ENCODE measurements around the gene COL18A1. TPM values are rescaled to one million over a fixed set of nuclear protein-coding genes. Genes with fewer than 3 reads are reported as not detected.

The COL18A1 gene
- total RNA-seq, 1 experiment from 2014 or later, result 19.5 TPM

DNA sequence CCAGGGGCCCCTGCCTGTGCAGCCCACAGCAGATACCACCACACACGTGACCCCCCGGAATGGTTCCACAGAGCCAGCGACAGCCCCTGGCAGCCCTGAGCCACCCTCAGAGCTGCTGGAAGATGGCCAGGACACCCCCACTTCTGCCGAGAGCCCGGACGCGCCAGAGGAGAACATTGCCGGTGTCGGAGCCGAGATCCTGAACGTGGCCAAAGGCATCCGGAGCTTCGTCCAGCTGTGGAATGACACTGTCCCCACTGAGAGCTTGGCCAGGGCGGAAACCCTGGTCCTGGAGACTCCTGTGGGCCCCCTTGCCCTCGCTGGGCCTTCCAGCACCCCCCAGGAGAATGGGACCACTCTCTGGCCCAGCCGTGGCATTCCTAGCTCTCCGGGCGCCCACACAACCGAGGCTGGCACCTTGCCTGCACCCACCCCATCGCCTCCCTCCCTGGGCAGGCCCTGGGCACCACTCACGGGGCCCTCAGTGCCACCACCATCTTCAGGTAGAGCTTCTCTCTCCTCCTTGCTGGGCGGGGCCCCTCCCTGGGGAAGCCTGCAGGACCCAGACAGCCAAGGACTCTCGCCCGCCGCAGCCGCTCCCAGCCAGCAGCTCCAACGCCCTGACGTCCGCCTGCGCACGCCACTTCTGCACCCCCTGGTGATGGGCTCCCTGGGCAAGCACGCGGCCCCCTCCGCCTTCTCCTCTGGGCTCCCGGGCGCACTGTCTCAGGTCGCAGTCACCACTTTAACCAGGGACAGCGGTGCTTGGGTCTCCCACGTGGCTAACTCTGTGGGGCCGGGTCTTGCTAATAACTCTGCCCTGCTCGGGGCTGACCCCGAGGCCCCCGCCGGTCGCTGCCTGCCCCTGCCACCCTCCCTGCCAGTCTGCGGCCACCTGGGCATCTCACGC lies 51.0 kb downstream of the COL18A1 start:
- Histone ChIP-seq H3K4me1 (peaks cover 10% of the 10 kb centered on the region), H3K4me3 (no peak overlapping the region), H3K9me3 (replicated peaks) (0 out of 2 replicates have a peak, but pooled peaks cover 9% of the 10 kb centered on the region), H3K36me3 (no peaks in the 10 kb centered on the region), H3K27ac (no peak overlapping the region), H3K27me3 (no peaks in the 10 kb centered on the region)
- DNase-seq, result no peak

DNA sequence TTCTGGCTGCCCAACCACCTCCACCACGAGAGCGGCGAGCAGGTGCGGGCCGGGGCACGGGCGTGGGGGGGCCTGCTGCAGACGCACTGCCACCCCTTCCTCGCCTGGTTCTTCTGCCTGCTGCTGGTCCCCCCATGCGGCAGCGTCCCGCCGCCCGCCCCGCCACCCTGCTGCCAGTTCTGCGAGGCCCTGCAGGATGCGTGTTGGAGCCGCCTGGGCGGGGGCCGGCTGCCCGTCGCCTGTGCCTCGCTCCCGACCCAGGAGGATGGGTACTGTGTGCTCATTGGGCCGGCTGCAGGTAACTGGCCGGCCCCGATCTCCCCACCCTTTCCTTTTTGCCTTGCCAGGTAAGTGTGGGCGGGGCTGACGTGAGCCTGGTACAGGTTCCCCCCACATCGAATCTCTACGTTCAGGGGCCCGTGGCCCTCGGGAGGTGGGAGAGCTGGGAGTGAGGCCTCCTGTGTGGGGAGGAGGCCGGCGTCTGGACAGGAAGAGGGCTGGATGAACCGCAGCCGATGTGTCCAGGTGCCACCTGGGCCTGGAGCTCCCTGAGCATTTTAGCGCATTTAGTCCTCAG lies 51.7 kb downstream of the COL18A1 start:
- Histone ChIP-seq H3K27me3 (no peaks in the 10 kb centered on the region), H3K27ac (no peak overlapping the region), H3K36me3 (no peaks in the 10 kb centered on the region), H3K4me1 (peaks cover 10% of the 10 kb centered on the region), H3K4me3 (no peak overlapping the region), H3K9me3 (replicated peaks) (peaks cover 9% of the 10 kb centered on the region; the same call in 1 of the 2 replicates)
- no peak for DNase-seq

DNA sequence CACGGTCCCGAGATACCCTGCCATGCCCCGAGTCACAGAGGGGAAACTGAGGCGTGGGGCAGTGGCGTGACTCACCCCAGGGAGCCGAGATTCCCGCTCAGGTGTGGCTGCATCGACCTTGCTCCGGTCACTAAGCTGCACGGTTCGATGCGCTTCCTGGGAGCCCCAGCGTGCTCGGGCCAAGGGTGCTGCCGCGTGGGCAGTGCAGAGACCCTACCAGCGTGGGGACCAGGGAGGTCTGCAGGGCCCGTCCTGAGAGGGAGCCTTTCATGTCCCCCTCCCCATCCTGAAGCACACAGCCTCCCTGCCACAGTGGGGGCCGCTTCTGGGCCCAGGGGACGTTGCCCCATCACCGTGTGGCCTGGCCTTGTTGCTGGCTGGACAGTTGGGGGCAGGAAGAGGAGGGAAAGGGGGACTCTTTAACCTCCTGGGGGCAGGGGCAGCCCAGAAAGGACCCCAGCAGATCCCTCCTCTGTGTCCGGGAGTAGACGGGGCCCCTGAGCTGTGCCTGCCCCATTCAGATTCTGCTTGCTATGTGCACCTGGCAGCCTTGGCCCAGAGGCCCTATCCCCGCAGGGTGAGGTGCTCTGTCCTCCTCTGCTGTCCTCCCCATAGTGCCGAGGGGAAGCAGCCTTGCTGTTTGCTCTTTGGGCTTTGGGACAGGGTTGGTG lies 52.3 kb downstream of the COL18A1 start:
- Histone ChIP-seq H3K27me3 (no peaks in the 10 kb centered on the region), H3K4me1 (peaks cover 10% of the 10 kb centered on the region), H3K27ac (no peak overlapping the region), H3K4me3 (no peak overlapping the region), H3K36me3 (no peaks in the 10 kb centered on the region), H3K9me3 (replicated peaks) (peaks cover 9% of the 10 kb centered on the region; the same call in 1 of the 2 replicates)
- DNase-seq, result no peak

DNA sequence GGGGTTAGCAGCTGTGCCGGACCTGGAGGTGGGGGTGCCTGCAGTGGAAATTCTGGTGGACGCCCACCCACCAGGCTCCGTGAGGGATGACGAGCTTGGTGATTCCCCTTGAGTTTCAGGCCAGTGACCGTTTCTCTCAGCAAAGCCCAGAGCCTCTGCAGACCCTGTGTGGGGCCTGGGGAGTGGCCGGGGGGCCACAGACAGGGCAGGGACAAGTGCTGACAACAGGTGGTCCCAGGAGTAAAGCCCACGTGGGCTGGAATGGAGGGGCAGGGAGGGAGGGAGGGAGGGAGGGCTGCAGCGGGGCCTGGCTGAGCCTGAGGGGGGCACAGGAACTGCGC lies 52.8 kb downstream of the COL18A1 start:
- Histone ChIP-seq H3K9me3 (replicated peaks) (peaks cover 4% of the 10 kb centered on the region; the same call in 1 of the 2 replicates), H3K4me3 (no peak overlapping the region), H3K36me3 (no peaks in the 10 kb centered on the region), H3K27me3 (no peaks in the 10 kb centered on the region), H3K27ac (no peak overlapping the region), H3K4me1 (peaks cover 10% of the 10 kb centered on the region)
- peak in 1 of 2 experiments; percentile 34 for DNase-seq

DNA sequence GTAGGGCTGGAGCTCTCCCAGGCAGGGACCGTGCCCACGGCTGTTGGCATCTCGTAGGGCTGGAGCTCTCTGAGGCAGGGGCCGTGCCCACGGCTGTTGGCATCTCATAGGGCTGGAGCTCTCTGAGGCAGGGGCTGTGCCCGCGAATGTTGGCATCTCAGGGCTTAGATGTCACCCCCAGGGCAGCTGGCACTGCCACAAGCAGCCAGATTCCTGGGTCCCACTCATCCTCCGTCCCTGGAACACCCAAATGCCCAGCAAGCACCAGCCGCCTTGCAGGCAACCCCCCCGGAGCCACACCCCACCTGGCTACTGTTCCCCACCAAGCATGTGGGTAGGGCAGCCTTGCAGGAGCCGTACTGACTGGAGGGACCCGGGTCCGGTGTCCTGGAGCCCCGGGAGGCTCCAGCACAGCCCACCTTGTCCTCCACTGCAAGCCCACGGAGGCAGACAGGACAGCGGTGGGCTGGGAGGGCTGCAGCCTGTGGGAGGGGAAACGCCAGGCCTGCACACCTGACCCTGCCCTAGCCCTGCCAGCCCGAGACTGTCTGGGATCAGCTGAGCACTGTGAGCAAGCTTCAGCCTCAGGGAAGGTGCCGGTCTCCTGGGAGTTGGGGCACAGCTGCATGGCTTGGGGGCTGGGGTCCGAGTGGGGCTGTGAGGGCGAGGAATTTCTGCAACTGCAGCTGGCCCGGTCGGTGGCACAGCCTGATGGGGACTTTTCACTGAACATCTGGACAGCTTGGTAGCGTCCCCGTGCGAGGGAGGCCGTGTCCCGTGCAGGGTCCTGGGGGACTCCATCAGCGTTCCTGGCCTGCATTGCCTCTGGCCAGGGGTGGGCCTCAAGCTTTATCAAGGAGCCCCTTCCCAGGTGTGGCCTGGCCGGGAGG lies 53.6 kb downstream of the COL18A1 start:
- H3K27ac ChIP-seq, result no peak overlapping the region
- DNase-seq, result peak; percentile 56 to 60
- no peak overlapping the region for H3K4me3 ChIP-seq
- H3K36me3 ChIP-seq, result no peaks in the 10 kb centered on the region
- peaks cover 3% of the 10 kb centered on the region; the same call in 1 of the 2 replicates for H3K9me3 ChIP-seq (replicated peaks)
- peaks cover 10% of the 10 kb centered on the region for H3K4me1 ChIP-seq
- H3K27me3 ChIP-seq, result no peaks in the 10 kb centered on the region

DNA sequence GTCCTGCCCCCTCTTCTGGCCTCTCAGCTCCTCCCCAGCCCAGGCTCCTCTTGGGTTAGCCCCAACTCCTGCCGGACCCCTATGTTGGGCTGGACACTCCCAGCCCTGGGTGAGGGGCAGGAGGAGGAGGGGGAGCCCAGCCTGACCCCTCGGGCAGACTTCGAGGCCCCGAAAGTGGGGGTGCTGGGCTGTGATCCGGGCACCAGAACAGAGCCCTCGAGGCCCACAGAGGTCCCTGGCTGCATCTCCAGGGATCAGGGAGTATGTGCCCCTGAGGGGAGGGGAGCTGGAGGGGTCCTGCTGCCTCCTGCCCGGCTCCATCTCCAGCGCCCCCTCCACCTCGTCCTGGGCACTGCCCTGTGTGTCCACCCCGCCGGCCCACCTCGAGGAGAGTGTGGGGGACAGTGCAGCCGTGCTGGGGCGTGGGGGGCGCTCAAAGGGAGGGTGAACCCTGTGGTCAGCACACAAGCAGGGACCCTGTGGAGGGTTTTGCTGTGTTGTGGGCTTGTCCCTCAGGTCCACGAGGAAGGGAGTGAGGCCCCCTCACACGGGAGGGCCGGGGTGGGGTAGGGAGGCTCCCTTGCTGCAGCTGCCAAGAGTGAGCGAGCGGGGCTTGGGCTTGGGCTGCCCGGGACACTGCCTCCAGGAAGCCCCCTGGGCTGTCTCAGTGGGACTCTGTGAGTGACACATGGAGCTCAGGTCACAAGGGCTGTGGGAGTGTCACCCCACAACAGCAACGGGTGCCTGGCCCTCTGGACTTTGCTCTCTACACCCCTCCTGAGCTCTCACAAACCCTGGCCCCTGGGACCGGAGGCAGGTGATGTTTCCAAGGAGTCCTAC lies 54.4 kb downstream of the COL18A1 start:
- Histone ChIP-seq H3K4me3 (no peak overlapping the region), H3K36me3 (no peaks in the 10 kb centered on the region), H3K27me3 (no peaks in the 10 kb centered on the region), H3K27ac (no peak overlapping the region), H3K4me1 (peaks cover 10% of the 10 kb centered on the region), H3K9me3 (replicated peaks) (peaks cover 3% of the 10 kb centered on the region; the same call in 1 of the 2 replicates)
- DNase-seq, result no peak

GRCh38 chr21:45460011-45460565 lies 55.1 kb downstream of the COL18A1 start:
- Histone ChIP-seq H3K9me3 (replicated peaks) (peaks cover 3% of the 10 kb centered on the region; the same call in 1 of the 2 replicates), H3K36me3 (no peaks in the 10 kb centered on the region), H3K4me3 (no peak overlapping the region), H3K27ac (no peak overlapping the region), H3K4me1 (peaks cover 10% of the 10 kb centered on the region), H3K27me3 (no peaks in the 10 kb centered on the region)
- no peak for DNase-seq

DNA sequence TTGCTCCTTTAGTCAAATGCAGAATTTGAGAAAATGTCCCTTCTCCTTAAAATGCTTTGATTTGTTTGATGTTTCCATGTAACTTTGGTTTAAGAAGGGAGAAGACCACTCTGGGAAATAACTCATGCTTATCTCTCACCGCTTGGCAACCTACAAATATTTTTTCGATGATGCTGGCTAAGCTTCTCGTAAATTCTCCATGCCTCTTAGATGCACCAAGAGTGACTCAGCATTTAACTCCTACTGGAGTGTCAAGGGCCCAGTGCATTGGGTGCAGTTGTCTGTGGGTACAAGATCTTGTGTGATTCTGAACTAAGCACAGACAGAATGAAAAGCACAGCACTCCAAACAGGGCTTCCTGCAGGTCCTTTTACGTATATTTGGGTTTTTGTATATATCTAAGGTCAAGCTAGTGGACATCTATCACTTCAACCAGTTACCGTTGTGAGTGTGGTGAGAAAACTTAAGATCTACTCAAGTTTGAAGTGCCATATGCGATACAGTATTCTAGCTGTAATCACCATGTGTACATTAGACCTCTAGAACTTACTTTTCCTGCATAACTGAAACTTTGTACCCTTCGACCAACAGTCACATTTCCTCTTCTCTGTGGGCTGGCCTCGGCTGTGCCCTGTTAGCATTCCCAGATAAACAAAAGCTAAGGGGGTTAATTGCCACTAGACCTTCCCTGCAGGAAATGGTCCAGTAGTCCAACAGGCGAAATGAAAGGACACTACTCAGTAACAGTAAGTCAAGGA lies 55.8 kb downstream of the COL18A1 start:
- Histone ChIP-seq H3K9me3 (replicated peaks) (peaks cover 3% of the 10 kb centered on the region; the same call in 1 of the 2 replicates), H3K4me3 (no peak overlapping the region), H3K4me1 (peaks cover 10% of the 10 kb centered on the region), H3K27ac (no peak overlapping the region), H3K27me3 (no peaks in the 10 kb centered on the region), H3K36me3 (no peaks in the 10 kb centered on the region)
- no peak for DNase-seq

DNA sequence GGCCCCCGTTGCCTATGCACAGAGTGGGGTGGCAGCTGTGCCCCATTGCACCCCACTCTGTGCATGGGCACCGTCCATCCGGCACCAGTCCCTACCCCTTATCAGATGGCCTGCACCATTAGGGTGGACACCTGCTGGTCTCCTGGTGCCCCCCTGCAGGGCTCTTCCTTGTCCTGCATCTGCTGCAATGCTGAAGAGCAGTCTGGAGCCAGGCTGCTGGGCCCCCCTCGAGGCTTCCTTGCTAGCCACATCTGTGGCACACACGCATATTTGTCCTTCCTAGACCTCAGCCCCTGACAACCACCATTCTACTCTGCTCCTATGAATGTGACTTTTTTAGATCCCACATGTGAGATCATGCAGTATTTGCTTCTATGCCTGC lies 56.4 kb downstream of the COL18A1 start:
- H3K4me1 ChIP-seq, result peaks cover 13% of the 10 kb centered on the region
- no peak for DNase-seq
- no peaks in the 10 kb centered on the region for H3K36me3 ChIP-seq
- H3K4me3 ChIP-seq, result no peak overlapping the region
- no peaks in the 10 kb centered on the region for H3K27me3 ChIP-seq
- H3K27ac ChIP-seq, result no peak overlapping the region
- peaks cover 3% of the 10 kb centered on the region; the same call in 1 of the 2 replicates for H3K9me3 ChIP-seq (replicated peaks)

DNA sequence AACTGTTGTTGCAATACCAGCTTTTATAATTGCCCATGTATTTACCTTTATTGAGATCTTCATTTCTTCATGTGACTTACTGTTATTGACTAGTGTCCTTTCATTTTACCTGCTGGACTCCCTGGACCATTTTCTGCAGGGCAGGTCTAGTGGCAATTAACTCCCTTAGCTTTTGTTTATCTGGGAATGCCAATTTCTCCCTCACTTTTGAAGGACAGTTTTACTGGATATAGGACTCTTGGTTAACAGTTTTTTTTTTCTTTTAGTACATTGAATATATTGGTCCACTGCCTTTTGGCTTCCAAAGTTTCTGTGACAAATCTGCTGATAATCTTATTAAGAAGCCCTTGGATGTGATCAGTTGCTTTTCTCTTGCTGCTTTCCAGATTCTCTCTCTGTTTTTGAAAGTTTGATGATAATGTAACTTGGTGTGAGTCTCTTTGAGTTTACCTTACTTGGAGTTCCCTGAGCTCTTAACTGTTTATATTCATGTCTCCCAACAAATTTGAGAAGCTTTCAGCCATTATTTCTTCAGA lies 56.9 kb downstream of the COL18A1 start:
- H3K4me1 ChIP-seq, result peaks cover 19% of the 10 kb centered on the region
- no peak overlapping the region for H3K27ac ChIP-seq
- H3K4me3 ChIP-seq, result no peak overlapping the region
- H3K36me3 ChIP-seq, result no peaks in the 10 kb centered on the region
- no peaks in the 10 kb centered on the region for H3K27me3 ChIP-seq
- H3K9me3 ChIP-seq (replicated peaks), result peaks cover 3% of the 10 kb centered on the region; the same call in 1 of the 2 replicates
- DNase-seq, result no peak

DNA sequence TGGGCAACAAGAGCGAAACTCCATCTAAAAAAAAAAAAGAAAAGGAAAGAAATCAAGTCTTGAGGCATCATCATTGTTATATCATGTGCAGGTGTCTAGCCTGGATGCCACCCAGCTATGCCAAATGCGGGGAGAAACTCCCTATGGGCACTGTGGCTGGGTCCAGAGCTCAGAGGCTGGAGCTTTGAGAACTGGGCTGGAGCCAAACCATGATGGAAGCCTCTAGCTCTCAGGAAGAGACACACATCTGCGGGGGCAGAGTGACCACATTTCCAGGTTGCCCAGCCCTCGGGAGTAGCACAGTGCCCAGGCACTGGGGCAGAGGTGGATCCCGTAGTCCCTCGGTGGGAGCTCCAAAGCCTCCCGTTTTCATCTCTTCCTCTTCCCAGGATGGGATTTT lies 58.9 kb downstream of the COL18A1 start:
- H3K9me3 ChIP-seq (replicated peaks), result peaks cover 3% of the 10 kb centered on the region; the same call in 1 of the 2 replicates
- DNase-seq, result no peak
- no peak overlapping the region for H3K4me3 ChIP-seq
- H3K4me1 ChIP-seq, result peaks cover 12% of the 10 kb centered on the region
- H3K36me3 ChIP-seq, result no peaks in the 10 kb centered on the region
- no peak overlapping the region for H3K27ac ChIP-seq
- H3K27me3 ChIP-seq, result no peaks in the 10 kb centered on the region

DNA sequence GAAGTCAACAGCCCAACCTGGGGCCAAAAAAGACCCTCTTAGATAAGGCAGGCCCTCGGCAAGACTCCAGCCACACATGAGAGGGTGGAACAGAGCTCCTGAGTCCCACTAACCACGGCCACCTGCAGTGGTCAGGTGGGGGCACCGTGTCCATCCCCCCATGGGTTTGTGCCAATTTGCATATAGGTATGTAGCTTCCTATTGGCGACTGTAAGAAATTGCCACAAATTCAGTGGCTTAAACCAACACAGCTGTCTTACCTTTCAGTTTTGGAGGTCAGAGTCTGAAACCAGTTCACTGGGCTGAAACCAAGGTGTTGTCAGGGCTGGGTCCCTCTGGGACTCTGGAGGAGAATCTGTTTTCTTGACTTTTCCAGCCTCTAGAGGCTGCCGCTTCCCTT lies 59.3 kb downstream of the COL18A1 start:
- no peak overlapping the region for H3K4me3 ChIP-seq
- no peaks in the 10 kb centered on the region for H3K27me3 ChIP-seq
- no peak for DNase-seq
- H3K9me3 ChIP-seq (replicated peaks), result peaks cover 3% of the 10 kb centered on the region; the same call in 1 of the 2 replicates
- peaks cover 12% of the 10 kb centered on the region for H3K4me1 ChIP-seq
- no peak overlapping the region for H3K27ac ChIP-seq
- H3K36me3 ChIP-seq, result no peaks in the 10 kb centered on the region
